ENCODE data around the gene ZNF385B.

ZNF385B gene

GRCh38 chr2:179842498-179843153 is 18.8 kb downstream of the ZNF385B start:
- Mint-ChIP-seq H3K27ac (no peak overlapping the region), H3K36me3 (ENCODE audit: low read depth) (no peaks in the 10 kb centered on the region), H3K4me3 (no peak overlapping the region), H3K27me3 (ENCODE audit: low read depth) (peaks cover 9% of the 10 kb centered on the region), H3K4me1 (ENCODE audit: low read depth) (no peaks in the 10 kb centered on the region), H3K9me3 (no peaks in the 10 kb centered on the region)
- no peak for DNase-seq (ENCODE audit: low spot score)

GRCh38 chr2:179840840-179841239 is 20.6 kb downstream of the ZNF385B start:
- H3K27me3 Mint-ChIP-seq (ENCODE audit: low read depth): peaks cover 9% of the 10 kb centered on the region
- DNase-seq (ENCODE audit: low spot score): no peak
- H3K27ac Mint-ChIP-seq: no peak overlapping the region
- no peaks in the 10 kb centered on the region for H3K4me1 Mint-ChIP-seq (ENCODE audit: low read depth)
- no peak overlapping the region for H3K4me3 Mint-ChIP-seq
- H3K36me3 Mint-ChIP-seq (ENCODE audit: low read depth): no peaks in the 10 kb centered on the region
- H3K9me3 Mint-ChIP-seq: no peaks in the 10 kb centered on the region

GRCh38 chr2:179837408-179837807 is 24.0 kb downstream of the ZNF385B start:
- no peak for DNase-seq (ENCODE audit: low spot score)
- Mint-ChIP-seq H3K27me3 (ENCODE audit: low read depth) (peaks cover 4% of the 10 kb centered on the region), H3K4me1 (ENCODE audit: low read depth) (no peaks in the 10 kb centered on the region), H3K4me3 (no peak overlapping the region), H3K27ac (no peak overlapping the region), H3K36me3 (ENCODE audit: low read depth) (no peaks in the 10 kb centered on the region), H3K9me3 (no peaks in the 10 kb centered on the region)

- Mint-ChIP-seq H3K27me3 (ENCODE audit: low read depth) (no peaks in the 10 kb centered on the region), H3K4me1 (ENCODE audit: low read depth) (no peaks in the 10 kb centered on the region), H3K27ac (no peak overlapping the region), H3K36me3 (ENCODE audit: low read depth) (no peaks in the 10 kb centered on the region), H3K9me3 (no peaks in the 10 kb centered on the region), H3K4me3 (no peak overlapping the region)
- no peak for DNase-seq (ENCODE audit: low spot score)
Measured at GRCh38 chr2:179830043-179830787, 31.2 kb downstream of the ZNF385B start.

GRCh38 chr2:179826297-179826696 is 35.1 kb downstream of the ZNF385B start:
- no peak for DNase-seq (ENCODE audit: low spot score)
- Mint-ChIP-seq H3K27me3 (ENCODE audit: low read depth) (no peaks in the 10 kb centered on the region), H3K36me3 (ENCODE audit: low read depth) (no peaks in the 10 kb centered on the region), H3K9me3 (no peaks in the 10 kb centered on the region), H3K4me3 (no peak overlapping the region), H3K4me1 (ENCODE audit: low read depth) (no peaks in the 10 kb centered on the region), H3K27ac (no peak overlapping the region)

GRCh38 chr2:179825494-179825893 is 35.9 kb downstream of the ZNF385B start:
- Mint-ChIP-seq H3K36me3 (ENCODE audit: low read depth) (no peaks in the 10 kb centered on the region), H3K27ac (no peak overlapping the region), H3K4me1 (ENCODE audit: low read depth) (no peaks in the 10 kb centered on the region), H3K27me3 (ENCODE audit: low read depth) (no peaks in the 10 kb centered on the region), H3K4me3 (no peak overlapping the region), H3K9me3 (no peaks in the 10 kb centered on the region)
- DNase-seq (ENCODE audit: low spot score): no peak

GRCh38 chr2:179824961-179825360 is 36.5 kb downstream of the ZNF385B start:
- Mint-ChIP-seq H3K4me3 (no peak overlapping the region), H3K27me3 (ENCODE audit: low read depth) (no peaks in the 10 kb centered on the region), H3K27ac (no peak overlapping the region), H3K4me1 (ENCODE audit: low read depth) (no peaks in the 10 kb centered on the region), H3K9me3 (no peaks in the 10 kb centered on the region), H3K36me3 (ENCODE audit: low read depth) (no peaks in the 10 kb centered on the region)
- no peak for DNase-seq (ENCODE audit: low spot score)

GRCh38 chr2:179822540-179822939 is 38.9 kb downstream of the ZNF385B start:
- Mint-ChIP-seq H3K9me3 (no peaks in the 10 kb centered on the region), H3K4me3 (no peak overlapping the region), H3K4me1 (ENCODE audit: low read depth) (no peaks in the 10 kb centered on the region), H3K27me3 (ENCODE audit: low read depth) (no peaks in the 10 kb centered on the region), H3K36me3 (ENCODE audit: low read depth) (no peaks in the 10 kb centered on the region), H3K27ac (no peak overlapping the region)
- DNase-seq (ENCODE audit: low spot score): no peak

GRCh38 chr2:179818546-179818945 is 42.9 kb downstream of the ZNF385B start:
- DNase-seq (ENCODE audit: low spot score): no peak
- H3K27ac Mint-ChIP-seq: no peak overlapping the region
- no peaks in the 10 kb centered on the region for H3K9me3 Mint-ChIP-seq
- H3K4me3 Mint-ChIP-seq: no peak overlapping the region
- H3K27me3 Mint-ChIP-seq (ENCODE audit: low read depth): no peaks in the 10 kb centered on the region
- no peaks in the 10 kb centered on the region for H3K36me3 Mint-ChIP-seq (ENCODE audit: low read depth)
- no peaks in the 10 kb centered on the region for H3K4me1 Mint-ChIP-seq (ENCODE audit: low read depth)

GRCh38 chr2:179817181-179817841 is 44.1 kb downstream of the ZNF385B start:
- Mint-ChIP-seq H3K27ac (no peak overlapping the region), H3K27me3 (ENCODE audit: low read depth) (no peaks in the 10 kb centered on the region)
- no peak for DNase-seq (ENCODE audit: low spot score)

GRCh38 chr2:179814050-179814449 is 47.4 kb downstream of the ZNF385B start:
- no peak overlapping the region for H3K4me3 Mint-ChIP-seq
- DNase-seq (ENCODE audit: low spot score): no peak
- no peaks in the 10 kb centered on the region for H3K27me3 Mint-ChIP-seq (ENCODE audit: low read depth)
- no peaks in the 10 kb centered on the region for H3K9me3 Mint-ChIP-seq
- H3K4me1 Mint-ChIP-seq (ENCODE audit: low read depth): no peaks in the 10 kb centered on the region
- H3K27ac Mint-ChIP-seq: no peak overlapping the region
- H3K36me3 Mint-ChIP-seq (ENCODE audit: low read depth): no peaks in the 10 kb centered on the region

More at GRCh38 chr2:179817181-179817841, 44.1 kb downstream of the ZNF385B start:
- Mint-ChIP-seq H3K4me1 (ENCODE audit: low read depth) (no peaks in the 10 kb centered on the region), H3K36me3 (ENCODE audit: low read depth) (no peaks in the 10 kb centered on the region), H3K9me3 (no peaks in the 10 kb centered on the region), H3K4me3 (no peak overlapping the region)

- Mint-ChIP-seq H3K36me3 (ENCODE audit: low read depth) (no peaks in the 10 kb centered on the region), H3K27ac (no peak overlapping the region), H3K4me1 (ENCODE audit: low read depth) (no peaks in the 10 kb centered on the region), H3K27me3 (ENCODE audit: low read depth) (no peaks in the 10 kb centered on the region), H3K4me3 (no peak overlapping the region), H3K9me3 (no peaks in the 10 kb centered on the region)
- DNase-seq (ENCODE audit: low spot score): no peak
Measured at GRCh38 chr2:179812501-179812900, 48.9 kb downstream of the ZNF385B start.

GRCh38 chr2:179811042-179811441 is 50.4 kb downstream of the ZNF385B start:
- DNase-seq (ENCODE audit: low spot score): no peak
- Mint-ChIP-seq H3K4me1 (ENCODE audit: low read depth) (no peaks in the 10 kb centered on the region), H3K36me3 (ENCODE audit: low read depth) (no peaks in the 10 kb centered on the region), H3K27me3 (ENCODE audit: low read depth) (no peaks in the 10 kb centered on the region), H3K4me3 (no peak overlapping the region), H3K9me3 (no peaks in the 10 kb centered on the region), H3K27ac (no peak overlapping the region)

GRCh38 chr2:179809606-179810005 is 51.8 kb downstream of the ZNF385B start:
- DNase-seq (ENCODE audit: low spot score): no peak
- Mint-ChIP-seq H3K27me3 (ENCODE audit: low read depth) (no peaks in the 10 kb centered on the region), H3K4me1 (ENCODE audit: low read depth) (no peaks in the 10 kb centered on the region), H3K36me3 (ENCODE audit: low read depth) (no peaks in the 10 kb centered on the region), H3K27ac (no peak overlapping the region), H3K4me3 (no peak overlapping the region), H3K9me3 (no peaks in the 10 kb centered on the region)

Measured in T-helper 2 cell treated with Interferon-gamma antibody and Interleukin-4, amounts not matched to agents 5 μg/mL and 100 μg/mL, for 36 hours (primary cell).